Duodenal mucosa (tissue), 2 donors: ENCODE data around the gene MICAL3.

Experiments used
- H3K27ac ChIP-seq: one replicate; pipeline ENCODE4 v1.7.0; 2013; ENCODE audit warnings: low read depth, low read length
- H3K27me3 ChIP-seq, 2 donors: one replicate each; pipeline ENCODE4 v1.7.0; 2013; ENCODE audit warnings: low read length in 2 of 2, control low read depth in 1 of 2; ENCODE audit not compliant: insufficient read depth in 2 of 2, control insufficient read depth in 1 of 2
- H3K36me3 ChIP-seq, 2 donors: one replicate each; pipeline ENCODE4 v1.7.0; 2013; ENCODE audit warnings: low read length in 2 of 2, control low read depth in 1 of 2; ENCODE audit not compliant: insufficient read depth in 2 of 2, control insufficient read depth in 1 of 2
- H3K4me1 ChIP-seq, 2 donors: one replicate each; pipeline ENCODE4 v1.7.0; 2013; ENCODE audit warnings: low read length in 2 of 2, control low read depth in 1 of 2; ENCODE audit not compliant: insufficient read depth in 2 of 2, control insufficient read depth in 1 of 2
- H3K4me3 ChIP-seq, 2 donors: one replicate each; pipeline ENCODE4 v1.7.0; 2013; ENCODE audit warnings: low read length in 2 of 2, low read depth in 1 of 2
- H3K9ac ChIP-seq, 2 donors: one replicate each; pipeline ENCODE4 v1.7.0; 2013; ENCODE audit warnings: low read length in 2 of 2, low read depth in 1 of 2
- H3K9me3 ChIP-seq, 2 donors: one replicate each; pipeline ENCODE4 v1.7.0; 2013; ENCODE audit warnings: low read length in 2 of 2, control low read depth in 1 of 2; ENCODE audit not compliant: control insufficient read depth in 1 of 2

The MICAL3 gene

GRCh38 chr22:17742527-17742902 is 281.8 kb downstream of the MICAL3 start:
- Histone ChIP-seq H3K36me3 (peaks cover 11 to 30% of the 10 kb centered on the region in 2 donors), H3K27me3 (no peaks in the 10 kb centered on the region), H3K27ac (no peak overlapping the region), H3K9me3 (no peaks in the 10 kb centered on the region), H3K4me1 (peaks cover 0 to 5% of the 10 kb centered on the region in 2 donors), H3K4me3 (no peak overlapping the region), H3K9ac (no peak overlapping the region)

GRCh38 chr22:17741866-17742526 is 282.4 kb downstream of the MICAL3 start:
- H3K27ac ChIP-seq, result no peak overlapping the region
- H3K9me3 ChIP-seq, result no peaks in the 10 kb centered on the region
- no peak overlapping the region for H3K4me3 ChIP-seq
- H3K9ac ChIP-seq, result no peak overlapping the region
- H3K36me3 ChIP-seq, result peaks cover 11 to 32% of the 10 kb centered on the region in 2 donors
- peaks cover 0 to 5% of the 10 kb centered on the region in 2 donors for H3K4me1 ChIP-seq
- H3K27me3 ChIP-seq, result no peaks in the 10 kb centered on the region

GRCh38 chr22:17739196-17739975 is 285.0 kb downstream of the MICAL3 start:
- no peak overlapping the region for H3K9ac ChIP-seq
- H3K27me3 ChIP-seq, result no peaks in the 10 kb centered on the region
- H3K36me3 ChIP-seq, result peaks cover 23 to 47% of the 10 kb centered on the region in 2 donors

DNA sequence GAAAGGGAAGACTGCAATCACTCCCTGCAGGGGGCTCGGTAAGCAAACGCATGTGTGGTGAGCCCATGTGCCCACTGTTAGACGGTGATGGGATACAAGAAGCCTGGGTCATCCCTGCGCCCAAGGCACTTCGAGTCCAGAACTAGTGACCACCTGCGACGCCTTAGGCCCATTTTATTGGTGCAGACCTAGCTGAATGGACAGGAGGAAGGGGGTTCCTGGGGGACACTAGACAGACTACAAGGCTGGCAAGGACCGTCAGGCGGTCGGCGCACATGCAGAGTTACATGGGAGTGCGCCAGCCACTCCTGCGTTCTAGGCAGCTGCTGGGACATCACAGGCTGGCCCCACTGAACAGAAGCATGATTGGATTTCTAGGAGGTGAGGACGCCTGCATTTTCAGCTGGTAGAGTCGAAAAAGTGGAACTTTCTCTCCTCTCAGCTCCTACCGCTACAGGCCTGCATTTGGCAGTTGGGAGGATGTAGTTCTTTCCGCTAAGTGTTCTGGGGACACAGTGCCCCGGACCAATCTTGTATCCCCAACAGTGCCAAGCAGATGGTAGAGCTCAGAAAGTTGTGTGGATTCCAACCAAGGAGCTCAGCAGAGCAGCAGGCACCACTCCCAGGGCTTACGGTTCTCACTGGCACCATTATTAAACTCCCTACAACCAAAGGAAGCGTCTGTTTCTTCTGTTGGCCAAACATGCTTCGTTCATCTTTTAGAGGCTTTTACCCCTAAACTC is 285.8 kb downstream of the MICAL3 start:
- Histone ChIP-seq H3K9ac (no peak overlapping the region), H3K27ac (no peak overlapping the region), H3K36me3 (peaks cover 28 to 55% of the 10 kb centered on the region in 2 donors), H3K9me3 (no peaks in the 10 kb centered on the region), H3K4me3 (no peak overlapping the region), H3K4me1 (peaks cover 3 to 5% of the 10 kb centered on the region in 2 donors), H3K27me3 (no peaks in the 10 kb centered on the region)

More at GRCh38 chr22:17739196-17739975, 285.0 kb downstream of the MICAL3 start:
- Histone ChIP-seq H3K4me3 (no peak overlapping the region), H3K4me1 (peaks cover 0 to 5% of the 10 kb centered on the region in 2 donors), H3K9me3 (no peaks in the 10 kb centered on the region), H3K27ac (no peak overlapping the region)
